SK-N-SH treated with all-trans-retinoic acid at 6 μM for 48 hours (cell line): ENCODE results near the gene SMKR1.

Experiments
- ATAC-seq: fragments of 200-7000 bp; cut with Tn5 transposase; 3 replicates; pipeline ENCODE4 v1.9.1; 2020; ENCODE audit warnings: mild to moderate bottlenecking, moderate library complexity
- ARNTL ChIP-seq: fragments of 450-650 bp; formaldehyde crosslinking; IDR thresholded peaks from 2 replicates; pipeline ENCODE4 v1.5.0; 2020; ENCODE audit warnings: low read depth, mild to moderate bottlenecking, moderate library complexity, borderline replicate concordance
- BACH2 ChIP-seq: fragments of 250-450 bp; sonication (Bioruptor Pico); IDR thresholded peaks from 2 replicates; pipeline ENCODE4 v1.9.0; 2021; ENCODE audit warnings: mild to moderate bottlenecking, borderline replicate concordance
- CREB5 ChIP-seq: fragments of 250-450 bp; sonication (Bioruptor Pico); IDR thresholded peaks from 2 replicates; pipeline ENCODE4 v1.5.1; 2020; ENCODE audit warnings: low read depth, mild to moderate bottlenecking, moderate library complexity
- CSRNP3 ChIP-seq: fragments of 250-450 bp; sonication (Bioruptor Pico); IDR thresholded peaks from 2 replicates; pipeline ENCODE4 v1.5.1; 2021; ENCODE audit warnings: mild to moderate bottlenecking, moderate library complexity
- GLIS3 ChIP-seq: fragments of 250-450 bp; sonication (Bioruptor Pico); IDR thresholded peaks from 2 replicates; pipeline ENCODE4 v1.5.0; 2020; ENCODE audit warnings: mild to moderate bottlenecking, moderate library complexity
- ISL1 ChIP-seq: fragments of 250-450 bp; sonication (Bioruptor Pico); IDR thresholded peaks from 2 replicates; pipeline ENCODE4 v2.1.2; 2022; ENCODE audit warnings: mild to moderate bottlenecking, moderate library complexity
- OSR1 ChIP-seq: fragments of 250-450 bp; sonication (Bioruptor Pico); IDR thresholded peaks from 2 replicates; pipeline ENCODE4 v1.8.0; 2022; ENCODE audit warnings: moderate library complexity, mild to moderate bottlenecking, inconsistent platforms
- PATZ1 ChIP-seq: fragments of 250-450 bp; sonication (Bioruptor Pico); IDR thresholded peaks from 2 replicates; pipeline ENCODE4 v1.8.0; 2020; ENCODE audit warnings: mild to moderate bottlenecking, moderate library complexity, borderline replicate concordance
- POU6F1 ChIP-seq: fragments of 250-450 bp; sonication (Bioruptor Pico); IDR thresholded peaks from 2 replicates; pipeline ENCODE4 v1.8.0; 2021; ENCODE audit warnings: low read depth, mild to moderate bottlenecking, moderate library complexity, borderline replicate concordance
- PPARA ChIP-seq: fragments of 250-450 bp; sonication (Bioruptor Pico); IDR thresholded peaks from 2 replicates; pipeline ENCODE4 v1.5.0; 2020; ENCODE audit warnings: mild to moderate bottlenecking, borderline replicate concordance
- RARB ChIP-seq: fragments of 250-450 bp; sonication (Bioruptor Pico); IDR thresholded peaks from 2 replicates; pipeline ENCODE4 v1.8.0; 2021; ENCODE audit warnings: mild to moderate bottlenecking, moderate library complexity
- SNAI2 ChIP-seq: fragments of 250-450 bp; sonication (Bioruptor Pico); IDR thresholded peaks from 2 replicates; pipeline ENCODE4 v1.5.0; 2020; ENCODE audit warnings: mild to moderate bottlenecking, moderate library complexity
- TCF4 ChIP-seq: fragments of 250-450 bp; sonication (Bioruptor Pico); IDR thresholded peaks from 2 replicates; pipeline ENCODE4 v1.8.0; 2021; ENCODE audit warnings: mild to moderate bottlenecking, moderate library complexity, borderline replicate concordance
- TOX ChIP-seq: fragments of 250-450 bp; sonication (Bioruptor Pico); IDR thresholded peaks from 2 replicates; pipeline ENCODE4 v1.8.0; 2021; ENCODE audit warnings: mild to moderate bottlenecking, moderate library complexity, borderline replicate concordance
- TSHZ2 ChIP-seq: fragments of 250-450 bp; sonication (Bioruptor Pico); IDR thresholded peaks from 2 replicates; pipeline ENCODE4 v1.5.0; 2020; ENCODE audit warnings: mild to moderate bottlenecking, moderate library complexity
- ZC3H10 ChIP-seq: fragments of 250-450 bp; sonication (Bioruptor Pico); IDR thresholded peaks from 2 replicates; pipeline ENCODE4 v1.5.1; 2021; ENCODE audit warnings: mild to moderate bottlenecking, moderate library complexity
- ZFP3 ChIP-seq: fragments of 250-450 bp; sonication (Bioruptor Pico); IDR thresholded peaks from 2 replicates; pipeline ENCODE4 v1.5.0; 2020; ENCODE audit warnings: mild to moderate bottlenecking, moderate library complexity
- ZFP30 ChIP-seq: fragments of 450-650 bp; formaldehyde crosslinking; IDR thresholded peaks from 2 replicates; pipeline ENCODE4 v1.5.0; 2022; ENCODE audit warnings: mild to moderate bottlenecking, moderate library complexity
- ZNF565 ChIP-seq: fragments of 450-650 bp; formaldehyde crosslinking; conservative IDR thresholded peaks from 2 replicates; pipeline ENCODE4 v1.5.0; 2020; ENCODE audit warnings: low read depth, mild to moderate bottlenecking, moderate library complexity
- ZNF70 ChIP-seq: fragments of 450-650 bp; formaldehyde crosslinking; IDR thresholded peaks from 2 replicates; pipeline ENCODE4 v1.5.0; 2020; ENCODE audit warnings: mild to moderate bottlenecking, moderate library complexity

The SMKR1 gene

GRCh38 chr7:129519464-129519863 is 17.1 kb downstream of the SMKR1 start:
- no peak for ATAC-seq
- no peak for TF ChIP-seq ZNF70 (CRISPR knock-in tag)
- no peak for TF ChIP-seq PATZ1 (CRISPR knock-in tag)
- no peak for TF ChIP-seq GLIS3 (CRISPR knock-in tag)
- no peak for TF ChIP-seq ZFP30
- no peak for TF ChIP-seq TOX (CRISPR knock-in tag)
- TF ChIP-seq ARNTL = no peak
- no peak for TF ChIP-seq SNAI2 (CRISPR knock-in tag)
- TF ChIP-seq POU6F1 (CRISPR knock-in tag) = no peak
- no peak for TF ChIP-seq PPARA (CRISPR knock-in tag)
- TF ChIP-seq ZFP3 (CRISPR knock-in tag) = no peak
- TF ChIP-seq ZC3H10 (CRISPR knock-in tag) = no peak
- no peak for TF ChIP-seq TCF4 (CRISPR knock-in tag)
- TF ChIP-seq RARB (CRISPR knock-in tag) = no peak
- TF ChIP-seq CSRNP3 (CRISPR knock-in tag) = no peak
- TF ChIP-seq BACH2 (CRISPR knock-in tag) = no peak

- TF ChIP-seq OSR1 (CRISPR knock-in tag) (no peak), PPARA (CRISPR knock-in tag) (no peak), RARB (CRISPR knock-in tag) (no peak), ZFP30 (no peak), GLIS3 (CRISPR knock-in tag) (no peak), ISL1 (CRISPR knock-in tag) (no peak)
- 0 out of 3 replicates have a peak, but pooled peaks have one; percentile 23 for ATAC-seq
These were observed 20.0 kb downstream of the SMKR1 start for GRCh38 chr7:129522088-129522970.

GRCh38 chr7:129522971-129523340 is 20.6 kb downstream of the SMKR1 start:
- TF ChIP-seq TOX (CRISPR knock-in tag) (no peak), TCF4 (CRISPR knock-in tag) (no peak), CREB5 (CRISPR knock-in tag) (no peak), BACH2 (CRISPR knock-in tag) (no peak), ZFP3 (CRISPR knock-in tag) (no peak), ZFP30 (no peak), CSRNP3 (CRISPR knock-in tag) (no peak), SNAI2 (CRISPR knock-in tag) (no peak), PPARA (CRISPR knock-in tag) (no peak), PATZ1 (CRISPR knock-in tag) (no peak), TSHZ2 (no peak), RARB (CRISPR knock-in tag) (no peak), ARNTL (no peak), OSR1 (CRISPR knock-in tag) (no peak), ZNF565 (CRISPR knock-in tag) (no peak), ISL1 (CRISPR knock-in tag) (no peak)

More at GRCh38 chr7:129522971-129523340, 20.6 kb downstream of the SMKR1 start:
- no peak for ATAC-seq
